Mesenchymal stem cell (in vitro differentiated cells and primary cell): ENCODE measurements around the gene FRY.
A peak's percentile ranks its signal among the peaks of the same experiment; 100 is the strongest.

Source experiments
- DNase-seq: peaks from one replicate; pipeline ENCODE4 v3.0.0-alpha.2; 2013
- H2AFZ ChIP-seq: one replicate; pipeline ENCODE4 v1.6.1; 2013; ENCODE audit warnings: low read depth, mild to moderate bottlenecking, control low read depth, inconsistent platforms, low read length, moderate library complexity
- H2AK5ac ChIP-seq: 2 replicates; pipeline ENCODE4 v1.6.1; 2013; ENCODE audit warnings: low read length, moderate library complexity, mild to moderate bottlenecking, inconsistent platforms; ENCODE audit not compliant: severe bottlenecking
- H2BK120ac ChIP-seq: one replicate; pipeline ENCODE4 v1.6.1; 2013; ENCODE audit warnings: low read depth, mild to moderate bottlenecking, inconsistent platforms, low read length, moderate library complexity
- H2BK12ac ChIP-seq, 2 experiments: one replicate each; pipeline ENCODE4 v1.6.1; 2013; ENCODE audit warnings: inconsistent platforms in 2 of 2, low read length in 2 of 2, mild to moderate bottlenecking in 2 of 2, moderate library complexity in 2 of 2, control low read depth in 1 of 2
- H2BK15ac ChIP-seq: one replicate; pipeline ENCODE4 v1.6.1; 2013; ENCODE audit warnings: mild to moderate bottlenecking, low read depth, inconsistent platforms; ENCODE audit not compliant: poor library complexity, severe bottlenecking
- H2BK5ac ChIP-seq: 2 replicates; pipeline ENCODE4 v1.6.1; 2013; ENCODE audit warnings: low read depth, mild to moderate bottlenecking, low read length, control low read depth, inconsistent platforms; ENCODE audit not compliant: poor library complexity, severe bottlenecking
- H3K14ac ChIP-seq, 2 experiments: one replicate each; pipeline ENCODE4 v1.6.1; 2013; ENCODE audit warnings: inconsistent platforms in 2 of 2, low read length in 2 of 2, control low read depth in 1 of 2, mild to moderate bottlenecking in 1 of 2, moderate library complexity in 1 of 2
- H3K18ac ChIP-seq, 2 experiments: one replicate each; pipeline ENCODE4 v1.6.1; 2013; ENCODE audit warnings: inconsistent platforms in 2 of 2, low read length in 2 of 2, control low read depth in 1 of 2, low read depth in 1 of 2, mild to moderate bottlenecking in 1 of 2
- H3K23ac ChIP-seq, 2 experiments: one replicate each; pipeline ENCODE4 v1.6.1; 2013; ENCODE audit warnings: inconsistent platforms in 2 of 2, low read length in 2 of 2, mild to moderate bottlenecking in 2 of 2, moderate library complexity in 2 of 2, control low read depth in 1 of 2
- H3K27ac ChIP-seq: 2 replicates; pipeline ENCODE4 v1.5.1; 2013; ENCODE audit warnings: mild to moderate bottlenecking, moderate library complexity, low read length, control low read depth, inconsistent platforms; ENCODE audit not compliant: poor library complexity, severe bottlenecking
- H3K27me3 ChIP-seq, 2 experiments: 2 replicates each; pipeline versions ENCODE4 v1.6.1 to v1.7.0; 2013; ENCODE audit warnings: low read length in 2 of 2, mild to moderate bottlenecking in 2 of 2, moderate library complexity in 2 of 2, control low read depth in 1 of 2, inconsistent platforms in 1 of 2; ENCODE audit not compliant: control insufficient read depth in 1 of 2, insufficient read depth in 1 of 2
- H3K36me3 ChIP-seq, 2 experiments: 2 replicates each; pipeline versions ENCODE4 v1.6.1 to v1.7.0; 2013; ENCODE audit warnings: low read length in 2 of 2, control low read depth in 1 of 2, inconsistent platforms in 1 of 2, low read depth in 1 of 2, mild to moderate bottlenecking in 1 of 2; ENCODE audit not compliant: insufficient read depth in 2 of 2, control insufficient read depth in 1 of 2
- H3K4ac ChIP-seq, 2 experiments: one replicate each; pipeline ENCODE4 v1.6.1; 2013; ENCODE audit warnings: inconsistent platforms in 2 of 2, low read length in 2 of 2, mild to moderate bottlenecking in 2 of 2, moderate library complexity in 2 of 2, control low read depth in 1 of 2, low read depth in 1 of 2
- H3K4me1 ChIP-seq: 2 replicates; pipeline ENCODE4 v1.6.1; 2013; ENCODE audit warnings: low read depth, low read length, control low read depth; ENCODE audit not compliant: control insufficient read depth, insufficient read depth
- H3K4me2 ChIP-seq: 2 replicates; pipeline ENCODE4 v1.6.1; 2013; ENCODE audit warnings: low read length, mild to moderate bottlenecking, inconsistent platforms; ENCODE audit not compliant: poor library complexity, severe bottlenecking
- H3K4me3 ChIP-seq, 2 experiments: 2 replicates each; pipeline versions ENCODE4 v1.5.1 to v1.7.0; 2013; ENCODE audit warnings: low read length in 2 of 2, mild to moderate bottlenecking in 2 of 2, control low read depth in 1 of 2, low read depth in 1 of 2; ENCODE audit not compliant: insufficient read depth in 1 of 2
- H3K79me1 ChIP-seq: replicated peaks from 2 replicates; pipeline ENCODE4 v1.6.1; 2013; ENCODE audit warnings: mild to moderate bottlenecking, control low read depth, low read length, inconsistent platforms; ENCODE audit not compliant: poor library complexity, severe bottlenecking
- H3K9ac ChIP-seq: 2 replicates; pipeline ENCODE4 v1.7.0; 2013; ENCODE audit warnings: mild to moderate bottlenecking, low read length, moderate library complexity
- H3K9me3 ChIP-seq: 2 replicates; pipeline ENCODE4 v1.7.0; 2013; ENCODE audit warnings: mild to moderate bottlenecking, low read length; ENCODE audit not compliant: control insufficient read depth
- H4K8ac ChIP-seq: one replicate; pipeline ENCODE4 v1.6.1; 2013; ENCODE audit warnings: inconsistent platforms, mild to moderate bottlenecking, low read length, moderate library complexity
- H4K91ac ChIP-seq: one replicate; pipeline ENCODE4 v1.6.1; 2013; ENCODE audit warnings: mild to moderate bottlenecking, low read length, inconsistent platforms
- WGBS: methylation state at CpG from one replicate; pipeline ENCODE4 v1.1.7; 2013; ENCODE audit warnings: mixed read lengths; 5-methylcytosine and 5-hydroxymethylcytosine counted together

FRY gene

DNA sequence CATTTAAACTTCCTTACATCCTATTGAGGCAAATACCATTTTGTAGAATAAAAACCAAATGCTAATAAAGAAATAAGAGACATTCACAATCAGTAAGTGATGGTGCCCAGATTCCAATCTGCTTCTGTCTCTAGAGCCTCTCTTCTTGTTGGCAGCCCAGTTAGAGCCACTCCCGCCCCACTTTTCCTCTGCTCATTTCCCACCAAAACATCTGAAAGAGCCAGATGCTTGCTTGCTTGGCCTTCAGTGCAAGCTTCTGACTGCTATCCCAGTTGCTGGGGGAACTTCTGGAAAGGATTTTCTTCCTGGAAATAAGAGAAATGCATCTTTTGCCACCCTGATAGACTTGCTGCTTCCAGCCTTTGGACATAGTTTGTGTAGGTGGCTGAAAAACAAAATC lies 12.9 kb downstream of the FRY start:
- Histone ChIP-seq H2BK120ac (no peak overlapping the region), H3K23ac (no peak overlapping the region), H2BK12ac (no peak overlapping the region), H3K4me1 (no peaks in the 10 kb centered on the region), H3K36me3 (no peaks in the 10 kb centered on the region), H3K4me2 (no peak overlapping the region), H3K9me3 (no peaks in the 10 kb centered on the region), H4K91ac (no peak overlapping the region), H2BK5ac (no peak overlapping the region), H2AFZ (no peak overlapping the region), H3K27ac (no peak overlapping the region), H3K79me1 (no peaks in the 10 kb centered on the region), H3K9ac (no peak overlapping the region), H2AK5ac (no peak overlapping the region), H3K4me3 (no peak overlapping the region), H3K14ac (no peak overlapping the region), H3K27me3 (no peaks in the 10 kb centered on the region), H4K8ac (peak overlapping the region; percentile 9), H3K18ac (no peak overlapping the region), H3K4ac (no peak overlapping the region), H2BK15ac (peak overlapping the region; percentile 86)
- 100% methylated on average over 1 of the region's 1 CpG for WGBS
- DNase-seq = no peak

DNA sequence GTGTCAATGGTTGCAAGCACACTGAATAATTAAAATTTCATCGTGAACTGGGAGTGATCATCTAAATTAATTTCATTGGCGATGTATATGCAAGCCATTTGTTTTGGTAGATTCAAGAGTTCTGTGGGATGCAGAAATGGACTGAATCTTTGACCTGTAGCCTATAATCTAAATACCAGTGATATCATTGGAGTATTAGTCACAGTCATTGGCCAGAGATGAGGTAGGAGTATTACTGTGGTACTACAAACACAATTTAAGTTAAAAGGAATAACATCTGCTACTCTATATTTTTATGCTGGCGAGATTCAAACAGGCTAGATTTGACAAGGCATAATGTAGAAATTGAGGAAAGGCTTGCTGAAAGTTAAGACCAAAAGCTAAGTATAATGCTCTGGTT lies 14.0 kb downstream of the FRY start:
- no peaks in the 10 kb centered on the region for H3K36me3 ChIP-seq
- no peak overlapping the region for H2AFZ ChIP-seq
- no peaks in the 10 kb centered on the region for H3K79me1 ChIP-seq
- WGBS = 91% methylated on average over 2 of the region's 3 CpGs
- no peak overlapping the region for H3K4ac ChIP-seq
- no peak overlapping the region for H4K91ac ChIP-seq
- no peak overlapping the region for H3K27ac ChIP-seq
- H2BK12ac ChIP-seq = no peak overlapping the region
- no peaks in the 10 kb centered on the region for H3K4me1 ChIP-seq
- no peak overlapping the region for H2BK15ac ChIP-seq
- H3K9me3 ChIP-seq = no peaks in the 10 kb centered on the region
- H3K14ac ChIP-seq = no peak overlapping the region
- H2BK5ac ChIP-seq = no peak overlapping the region
- H3K23ac ChIP-seq = no peak overlapping the region
- no peak overlapping the region for H3K18ac ChIP-seq
- H4K8ac ChIP-seq = no peak overlapping the region
- DNase-seq = no peak
- H2AK5ac ChIP-seq = no peak overlapping the region
- H2BK120ac ChIP-seq = no peak overlapping the region
- no peak overlapping the region for H3K4me2 ChIP-seq
- H3K27me3 ChIP-seq = no peaks in the 10 kb centered on the region
- peak overlapping the region; percentile 34 for H3K9ac ChIP-seq
- no peak overlapping the region for H3K4me3 ChIP-seq

DNA sequence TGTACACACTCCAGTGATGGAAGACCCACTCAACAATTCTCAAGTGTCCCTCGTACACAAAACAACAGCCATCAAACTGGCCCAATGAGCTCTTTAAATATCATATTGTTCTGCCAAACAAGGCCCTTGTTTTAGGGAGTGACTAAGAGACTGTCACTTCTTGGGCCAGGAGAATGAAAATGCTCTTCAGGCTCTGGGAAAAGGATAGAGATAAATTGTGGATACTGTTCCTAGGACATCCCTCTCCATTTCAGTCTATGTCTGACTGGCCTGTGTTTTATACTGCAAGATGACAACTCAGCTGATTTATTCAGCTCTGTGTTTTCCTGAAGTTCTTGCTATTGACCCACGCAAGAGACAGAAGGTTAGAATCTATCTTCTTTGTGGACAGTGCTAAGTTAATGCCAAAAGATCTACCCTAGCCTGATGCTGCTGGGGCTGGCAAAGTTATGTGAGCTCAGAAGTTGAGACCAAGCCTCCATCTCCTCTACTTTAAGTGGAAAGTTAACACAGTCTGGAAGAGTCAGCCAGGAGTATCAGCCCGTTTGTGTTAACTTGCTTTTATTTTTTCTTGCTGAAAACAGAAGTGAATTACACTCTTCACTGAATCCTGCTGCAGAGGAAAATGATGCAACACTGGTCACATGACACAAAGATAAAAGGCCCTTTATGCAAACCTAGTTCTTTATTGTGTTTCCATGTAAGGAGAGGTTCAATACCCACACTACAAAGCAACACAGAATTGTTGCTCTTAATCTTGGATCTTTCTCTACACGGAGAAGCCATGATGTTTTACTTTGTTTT lies 14.6 kb downstream of the FRY start:
- Histone ChIP-seq H3K14ac (no peak overlapping the region), H3K18ac (peak overlapping the region in 1 of 2 experiments; percentile 84), H2AFZ (no peak overlapping the region), H3K79me1 (no peaks in the 10 kb centered on the region), H2BK12ac (no peak overlapping the region), H3K4me2 (no peak overlapping the region), H3K36me3 (no peaks in the 10 kb centered on the region), H3K4me3 (no peak overlapping the region), H3K4me1 (no peaks in the 10 kb centered on the region), H2BK15ac (no peak overlapping the region), H4K8ac (peak overlapping the region; percentile 81), H2BK120ac (no peak overlapping the region), H2BK5ac (no peak overlapping the region), H3K9me3 (no peaks in the 10 kb centered on the region), H3K9ac (peak overlapping the region; percentile 34), H3K4ac (peak overlapping the region in 1 of 2 experiments; percentile 2), H2AK5ac (no peak overlapping the region), H3K27ac (no peak overlapping the region), H3K23ac (no peak overlapping the region), H4K91ac (no peak overlapping the region), H3K27me3 (no peaks in the 10 kb centered on the region)
- 30% methylated on average over 3 of the region's 4 CpGs for WGBS
- DNase-seq = peak; percentile 69

DNA sequence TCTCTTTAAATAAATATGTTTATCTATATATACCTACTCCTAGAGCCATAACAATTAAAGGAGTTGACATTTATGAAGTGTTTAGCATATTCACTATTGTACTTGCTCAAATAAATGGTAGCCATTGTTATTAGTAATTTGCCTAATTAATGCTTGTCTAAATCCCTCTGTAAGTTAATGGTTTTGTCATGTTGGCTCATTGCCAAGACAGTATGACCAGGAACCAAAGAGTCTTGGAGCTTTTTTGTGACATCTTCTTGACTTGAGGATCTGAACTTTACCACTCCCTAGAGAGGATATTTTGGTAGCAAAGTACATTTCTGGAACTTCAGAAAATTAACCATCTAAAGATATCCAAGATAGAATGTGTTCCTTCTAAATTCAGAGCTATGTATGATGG lies 15.5 kb downstream of the FRY start:
- no peaks in the 10 kb centered on the region for H3K79me1 ChIP-seq
- H4K8ac ChIP-seq = no peak overlapping the region
- H2BK12ac ChIP-seq = no peak overlapping the region
- H3K14ac ChIP-seq = no peak overlapping the region
- no peak overlapping the region for H2BK120ac ChIP-seq
- no peaks in the 10 kb centered on the region for H3K27me3 ChIP-seq
- H2AK5ac ChIP-seq = no peak overlapping the region
- H3K23ac ChIP-seq = no peak overlapping the region
- no peak overlapping the region for H3K4ac ChIP-seq
- H3K18ac ChIP-seq = no peak overlapping the region
- no peak overlapping the region for H3K4me3 ChIP-seq
- no peaks in the 10 kb centered on the region for H3K9me3 ChIP-seq
- H2BK5ac ChIP-seq = no peak overlapping the region
- no peak overlapping the region for H2AFZ ChIP-seq
- no peak overlapping the region for H3K27ac ChIP-seq
- H3K36me3 ChIP-seq = no peaks in the 10 kb centered on the region
- H4K91ac ChIP-seq = no peak overlapping the region
- H3K9ac ChIP-seq = no peak overlapping the region
- no peaks in the 10 kb centered on the region for H3K4me1 ChIP-seq
- H3K4me2 ChIP-seq = no peak overlapping the region
- H2BK15ac ChIP-seq = no peak overlapping the region
- no peak for DNase-seq
